Upper lobe of right lung (tissue), 1 donor: Measurements from ENCODE around the gene RSPH1. TPM values are rescaled to one million over a fixed set of nuclear protein-coding genes. Genes with fewer than 3 reads are reported as not detected.
"Not testable (repeated sequence)": the region's sequence is repeated elsewhere in the genome, so short reads cannot be mapped to it uniquely, and the experiment has no call there.

ENCODE experiments used
- ATAC-seq: fragments of 200-7000 bp; cut with Tn5 transposase; one replicate; pipeline ENCODE4 v1.9.1; 2020; ENCODE audit warnings: mild to moderate bottlenecking, moderate library complexity
- DNase-seq: peaks from one replicate; pipeline ENCODE4 v3.0.0-alpha.2; 2020
- H3K27ac ChIP-seq: fragments of 200-600 bp; one replicate; pipeline ENCODE4 v1.8.0; 2022
- H3K27me3 ChIP-seq: fragments of 200-600 bp; one replicate; pipeline ENCODE4 v1.8.0; 2022; ENCODE audit warnings: mild to moderate bottlenecking
- H3K36me3 ChIP-seq: fragments of 200-600 bp; one replicate; pipeline ENCODE4 v1.8.0; 2022
- H3K4me1 ChIP-seq: fragments of 200-600 bp; one replicate; pipeline ENCODE4 v1.8.0; 2022
- H3K4me3 ChIP-seq: fragments of 200-600 bp; one replicate; pipeline ENCODE4 v1.8.0; 2022; ENCODE audit warnings: mild to moderate bottlenecking
- H3K9me3 ChIP-seq: fragments of 200-600 bp; one replicate; pipeline ENCODE4 v1.8.0; 2022
- intact Hi-C: fragments of 100-400 bp; cut with DNase I; formaldehyde crosslinking; loops from one replicate; pipeline ENCODE4 v1.11.0; 2022
- total RNA-seq: library from RNA; stranded (reverse); fragmentation: NEBNext Ultra II Directional; extraction: Animal tissue kit (Norgen Biotek cat#: 25700); gene quantifications from one replicate; pipeline ENCODE4 v1.2.1, GENCODE V29; 2021
- TF ChIP-seq, protein P1 (sequence below): fragments of 200-600 bp; IDR thresholded peaks from one replicate; pipeline ENCODE4 v1.8.0; 2022; ENCODE audit warnings: antibody characterized with exemption
- donor health status: DM: no; HTN: yes; CAD: no; lungs with severe emphysema.

RSPH1 gene
- total RNA-seq, 1 donor from 2014 or later, result 0.84 TPM

DNA sequence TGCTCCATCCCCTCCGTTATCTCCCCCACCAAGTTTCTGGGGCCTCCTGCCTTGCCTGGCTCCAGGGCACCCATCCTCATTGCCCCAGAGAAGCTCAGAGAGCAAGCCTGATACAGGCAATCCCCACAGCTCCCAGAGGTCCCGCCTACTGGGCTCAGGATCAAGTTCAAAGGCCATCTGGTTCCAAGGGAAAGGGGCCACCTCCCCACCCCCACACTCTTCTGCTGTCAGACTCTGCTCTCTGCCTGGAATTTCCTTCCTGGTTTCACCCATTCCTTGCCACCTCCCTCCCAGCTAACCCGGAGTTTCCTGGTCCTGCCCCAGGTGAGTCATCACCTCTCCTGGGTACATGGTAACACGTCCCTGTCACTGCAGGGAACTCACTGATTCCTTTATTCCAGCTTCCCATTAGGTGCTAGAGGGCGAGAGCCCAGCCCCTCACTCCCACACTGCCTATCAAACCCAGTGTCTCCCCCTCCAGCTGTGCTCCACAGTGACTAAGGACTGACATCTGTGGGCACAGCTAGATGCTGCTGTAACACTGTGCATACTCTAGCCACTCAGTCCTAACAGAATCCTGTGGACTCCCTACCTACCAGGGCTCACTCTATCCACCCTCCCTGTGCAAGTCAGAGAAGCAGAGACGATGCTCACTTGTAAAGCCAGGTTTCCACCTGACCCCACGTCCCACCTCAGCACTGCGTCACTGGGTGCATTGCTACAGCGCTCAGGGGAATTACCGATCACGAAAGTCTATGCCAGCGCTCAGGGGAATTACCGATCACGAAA is 21.8 kb downstream of the RSPH1 start:
- no peaks in the 10 kb centered on the region for H3K9me3 ChIP-seq
- H3K27me3 ChIP-seq, result no peaks in the 10 kb centered on the region
- TF ChIP-seq, protein P1, sequence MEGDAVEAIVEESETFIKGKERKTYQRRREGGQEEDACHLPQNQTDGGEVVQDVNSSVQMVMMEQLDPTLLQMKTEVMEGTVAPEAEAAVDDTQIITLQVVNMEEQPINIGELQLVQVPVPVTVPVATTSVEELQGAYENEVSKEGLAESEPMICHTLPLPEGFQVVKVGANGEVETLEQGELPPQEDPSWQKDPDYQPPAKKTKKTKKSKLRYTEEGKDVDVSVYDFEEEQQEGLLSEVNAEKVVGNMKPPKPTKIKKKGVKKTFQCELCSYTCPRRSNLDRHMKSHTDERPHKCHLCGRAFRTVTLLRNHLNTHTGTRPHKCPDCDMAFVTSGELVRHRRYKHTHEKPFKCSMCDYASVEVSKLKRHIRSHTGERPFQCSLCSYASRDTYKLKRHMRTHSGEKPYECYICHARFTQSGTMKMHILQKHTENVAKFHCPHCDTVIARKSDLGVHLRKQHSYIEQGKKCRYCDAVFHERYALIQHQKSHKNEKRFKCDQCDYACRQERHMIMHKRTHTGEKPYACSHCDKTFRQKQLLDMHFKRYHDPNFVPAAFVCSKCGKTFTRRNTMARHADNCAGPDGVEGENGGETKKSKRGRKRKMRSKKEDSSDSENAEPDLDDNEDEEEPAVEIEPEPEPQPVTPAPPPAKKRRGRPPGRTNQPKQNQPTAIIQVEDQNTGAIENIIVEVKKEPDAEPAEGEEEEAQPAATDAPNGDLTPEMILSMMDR, result no peak
- H3K4me3 ChIP-seq, result no peak overlapping the region
- H3K27ac ChIP-seq, result no peak overlapping the region
- DNase-seq, result peak; percentile 79
- peaks cover 5% of the 10 kb centered on the region for H3K4me1 ChIP-seq
- peak; percentile 90 for ATAC-seq
- intact Hi-C loops, result no loop called here
- no peaks in the 10 kb centered on the region for H3K36me3 ChIP-seq

DNA sequence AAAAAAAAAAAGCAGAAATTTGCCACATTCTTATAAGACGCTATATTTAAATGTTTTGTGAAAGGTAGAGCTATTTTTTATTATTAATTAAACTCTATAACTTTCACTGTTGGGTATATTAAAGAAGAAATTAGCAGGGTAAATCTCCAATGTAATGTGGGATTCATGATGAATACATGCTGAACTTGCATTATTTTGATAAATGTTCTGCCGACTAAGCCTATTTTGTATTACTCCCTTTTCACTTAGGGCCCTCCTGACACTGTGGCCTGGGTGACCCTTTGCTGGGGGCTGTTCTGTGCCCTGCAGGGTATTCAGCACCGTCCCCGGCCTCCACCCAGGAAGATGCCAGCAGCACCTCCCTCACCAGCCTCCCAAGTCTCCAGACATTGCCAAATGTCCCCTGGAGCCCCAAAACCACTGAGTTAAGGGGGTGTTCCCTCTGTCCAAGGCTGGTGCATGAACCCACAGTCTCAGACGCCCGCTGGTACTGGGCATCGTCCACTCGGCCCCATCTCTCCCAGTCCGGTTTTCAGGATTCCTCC is 22.5 kb downstream of the RSPH1 start:
- DNase-seq (no peak), ATAC-seq (no peak)
- no peak overlapping the region for H3K4me3 ChIP-seq
- H3K36me3 ChIP-seq, result no peaks in the 10 kb centered on the region
- no peaks in the 10 kb centered on the region for H3K27me3 ChIP-seq
- no peak overlapping the region for H3K27ac ChIP-seq
- intact Hi-C loops, result no loop called here
- H3K9me3 ChIP-seq, result no peaks in the 10 kb centered on the region
- TF ChIP-seq, protein P1, result no peak
- H3K4me1 ChIP-seq, result peaks cover 5% of the 10 kb centered on the region

DNA sequence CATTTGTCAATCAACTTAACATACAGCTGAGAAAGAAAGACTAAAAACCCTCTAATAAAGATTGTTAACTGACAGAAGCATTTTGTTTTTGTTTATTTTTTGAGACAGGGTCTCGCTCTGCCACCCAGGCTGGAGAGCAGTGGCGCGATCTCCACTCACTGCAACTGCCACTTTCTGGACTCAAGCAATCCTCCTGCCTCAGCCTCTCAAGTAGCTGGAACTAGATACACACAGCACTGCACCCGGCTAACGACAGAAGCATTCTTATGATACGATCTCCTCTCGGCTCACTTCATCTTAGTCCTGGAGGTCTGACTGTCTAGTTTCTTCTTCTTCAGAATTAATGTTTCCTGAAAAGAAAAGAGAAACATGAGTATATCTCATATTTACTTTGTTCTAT is 23.5 kb downstream of the RSPH1 start:
- H3K9me3 ChIP-seq, result no peaks in the 10 kb centered on the region
- intact Hi-C loops, result no loop called here
- no peaks in the 10 kb centered on the region for H3K36me3 ChIP-seq
- no peak overlapping the region for H3K27ac ChIP-seq
- no peaks in the 10 kb centered on the region for H3K27me3 ChIP-seq
- ATAC-seq (no peak), DNase-seq (no peak)
- TF ChIP-seq, protein P1, result no peak
- H3K4me3 ChIP-seq, result no peak overlapping the region
- H3K4me1 ChIP-seq, result peaks cover 5% of the 10 kb centered on the region

DNA sequence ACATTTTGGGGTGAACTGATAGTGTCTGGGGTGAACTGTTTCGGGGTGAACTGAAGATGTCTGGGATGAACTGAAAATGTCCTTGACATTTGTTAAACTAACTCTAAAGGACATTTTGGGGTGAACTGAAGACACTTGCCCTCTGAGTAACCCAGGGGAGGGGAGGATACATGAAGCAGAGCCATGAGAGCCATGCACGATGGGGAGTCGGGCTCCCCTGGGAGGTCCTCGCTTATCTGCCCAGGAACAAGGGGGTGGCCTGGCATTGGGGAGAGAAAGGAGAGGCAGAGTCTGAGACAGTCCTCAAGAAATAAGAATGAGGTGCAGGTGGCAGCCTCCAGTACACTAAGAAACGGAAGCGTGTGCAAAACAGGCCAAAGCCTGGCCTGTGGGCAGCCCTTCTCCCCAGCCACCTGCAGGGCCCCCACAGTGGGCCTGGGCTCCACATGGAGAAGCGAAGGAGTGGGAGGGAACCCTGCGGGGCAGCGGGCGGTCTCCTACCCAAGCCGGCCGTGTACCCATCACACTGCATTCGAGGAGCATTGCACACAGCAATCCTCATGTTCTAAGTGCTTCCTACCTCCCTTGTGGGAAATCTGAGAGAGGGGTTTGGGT is 24.2 kb downstream of the RSPH1 start:
- TF ChIP-seq, protein P1, result no peak
- ATAC-seq (no peak), DNase-seq (no peak)
- intact Hi-C loops, result no loop called here
- H3K27ac ChIP-seq, result no peak overlapping the region
- H3K9me3 ChIP-seq, result no peaks in the 10 kb centered on the region
- H3K36me3 ChIP-seq, result no peaks in the 10 kb centered on the region
- H3K4me1 ChIP-seq, result peaks cover 5% of the 10 kb centered on the region
- H3K27me3 ChIP-seq, result no peaks in the 10 kb centered on the region
- H3K4me3 ChIP-seq, result no peak overlapping the region

DNA sequence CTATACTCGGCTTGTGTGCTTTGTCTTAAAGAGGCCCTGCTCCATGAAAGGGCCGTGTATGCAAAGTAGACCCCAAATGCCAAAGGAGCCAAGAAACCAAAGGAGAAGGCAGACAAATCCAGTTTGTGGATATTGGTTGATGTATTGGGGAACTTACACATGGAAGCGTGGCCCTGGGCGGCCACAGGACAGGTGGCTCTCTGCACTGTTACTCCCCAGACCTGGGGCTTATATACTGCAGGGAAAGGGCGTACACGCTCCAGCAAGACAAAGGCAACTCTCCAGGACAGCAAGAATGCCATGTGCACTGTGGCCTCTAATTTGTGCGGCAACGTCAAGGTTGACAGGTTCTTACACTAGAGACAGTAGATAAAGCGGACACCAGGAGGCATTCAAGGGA is 24.8 kb downstream of the RSPH1 start:
- intact Hi-C loops, result no loop called here
- H3K27ac ChIP-seq, result no peak overlapping the region
- H3K4me3 ChIP-seq, result no peak overlapping the region
- no peak for ATAC-seq
- H3K27me3 ChIP-seq, result no peaks in the 10 kb centered on the region
- peaks cover 8% of the 10 kb centered on the region for H3K4me1 ChIP-seq
- no peak for DNase-seq
- no peaks in the 10 kb centered on the region for H3K9me3 ChIP-seq
- H3K36me3 ChIP-seq, result no peaks in the 10 kb centered on the region
- TF ChIP-seq, protein P1, result no peak

DNA sequence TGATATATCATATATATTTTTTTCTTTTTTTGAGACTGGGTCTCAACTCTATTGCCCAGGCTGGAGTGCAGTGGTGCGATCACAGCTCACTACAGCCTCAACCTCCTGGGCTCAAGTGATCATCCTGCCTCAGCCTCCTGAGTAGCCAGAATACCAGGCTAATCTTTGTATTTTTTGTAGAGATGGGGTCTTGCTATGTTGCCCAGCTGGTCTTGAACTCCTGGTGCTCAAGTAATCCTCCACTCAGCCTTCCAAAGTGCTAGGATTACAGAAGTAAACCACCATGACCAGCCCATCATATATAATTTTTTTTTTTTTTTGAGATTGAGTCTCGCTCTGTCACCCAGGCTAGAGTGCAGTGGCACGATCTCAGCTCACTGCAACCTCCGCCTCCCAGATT is 26.3 kb downstream of the RSPH1 start:
- H3K27me3 ChIP-seq, H3K4me3 ChIP-seq, H3K9me3 ChIP-seq, intact Hi-C loops, H3K27ac ChIP-seq, ATAC-seq, DNase-seq, H3K36me3 ChIP-seq: not testable (repeated sequence)
- peaks cover 19% of the 10 kb centered on the region for H3K4me1 ChIP-seq
